IPS DF 6.9 (cell line): ENCODE data around the gene RRAD.
"Not testable (repeated sequence)": the region's sequence is repeated elsewhere in the genome, so short reads cannot be mapped to it uniquely, and the experiment has no call there.

Experiments used
- DNase-seq: peaks from one replicate; pipeline ENCODE4 v3.0.0-alpha.2; 2013; ENCODE audit warnings: low read depth, low spot score
- H3K27ac ChIP-seq: one replicate; pipeline ENCODE4 v1.5.1; 2013; ENCODE audit warnings: low read length, control low read depth
- H3K27me3 ChIP-seq: 2 replicates; pipeline ENCODE4 v1.6.1; 2013; ENCODE audit warnings: mild to moderate bottlenecking, low read length; ENCODE audit not compliant: control insufficient read depth, insufficient read depth
- H3K36me3 ChIP-seq: 2 replicates; pipeline ENCODE4 v1.6.1; 2013; ENCODE audit warnings: low read length; ENCODE audit not compliant: control insufficient read depth, insufficient read depth
- H3K4me1 ChIP-seq: 2 replicates; pipeline ENCODE4 v1.6.1; 2013; ENCODE audit warnings: low read length; ENCODE audit not compliant: control insufficient read depth, insufficient read depth
- H3K4me3 ChIP-seq: 2 replicates; pipeline ENCODE4 v1.5.1; 2013; ENCODE audit warnings: mild to moderate bottlenecking, low read length
- H3K9me3 ChIP-seq: 2 replicates; pipeline ENCODE4 v1.6.1; 2013; ENCODE audit warnings: low read length, inconsistent platforms; ENCODE audit not compliant: control insufficient read depth, insufficient read depth
- WGBS: extraction: QIAGEN DNeasy Blood & Tissue Kit; methylation state at CpG from one replicate; pipeline ENCODE4 v1.1.7; 2013; ENCODE audit warnings: mixed read lengths, missing lambda C conversion rate; ENCODE audit not compliant: insufficient read length, insufficient coverage; 5-methylcytosine and 5-hydroxymethylcytosine counted together

Gene RRAD

GRCh38 chr16:66900721-66901441 is 24.5 kb downstream of the RRAD start:
- DNase-seq, result no peak
- Histone ChIP-seq H3K36me3 (no peaks in the 10 kb centered on the region), H3K27me3 (no peaks in the 10 kb centered on the region), H3K4me3 (no peak overlapping the region), H3K9me3 (no peaks in the 10 kb centered on the region), H3K27ac (no peak overlapping the region), H3K4me1 (peaks cover 3% of the 10 kb centered on the region; the same call in 1 of the 2 replicates)
- no CpG with 5 or more reads among the region's 7 CpGs for WGBS

GRCh38 chr16:66899945-66900710 is 25.2 kb downstream of the RRAD start:
- no CpG with 5 or more reads among the region's 9 CpGs for WGBS
- H3K27ac ChIP-seq, result no peak overlapping the region
- H3K4me3 ChIP-seq, result no peak overlapping the region
- H3K9me3 ChIP-seq, result no peaks in the 10 kb centered on the region
- H3K36me3 ChIP-seq, result no peaks in the 10 kb centered on the region
- DNase-seq, result no peak
- H3K27me3 ChIP-seq, result no peaks in the 10 kb centered on the region
- H3K4me1 ChIP-seq, result peaks cover 1% of the 10 kb centered on the region; the same call in 1 of the 2 replicates

GRCh38 chr16:66899310-66899944 is 25.9 kb downstream of the RRAD start:
- no CpG with 5 or more reads among the region's 6 CpGs for WGBS
- Histone ChIP-seq H3K9me3 (no peaks in the 10 kb centered on the region), H3K4me3 (no peak overlapping the region), H3K36me3 (no peaks in the 10 kb centered on the region), H3K27me3 (no peaks in the 10 kb centered on the region), H3K27ac (no peak overlapping the region), H3K4me1 (peaks cover 1% of the 10 kb centered on the region; the same call in 1 of the 2 replicates)
- no peak for DNase-seq

GRCh38 chr16:66898933-66899309 is 26.4 kb downstream of the RRAD start:
- no CpG with 5 or more reads among the region's 2 CpGs for WGBS
- no peak overlapping the region for H3K4me3 ChIP-seq
- H3K27ac ChIP-seq, result no peak overlapping the region
- H3K27me3 ChIP-seq, result no peaks in the 10 kb centered on the region
- peaks cover 1% of the 10 kb centered on the region; the same call in 1 of the 2 replicates for H3K4me1 ChIP-seq
- H3K36me3 ChIP-seq, result no peaks in the 10 kb centered on the region
- no peaks in the 10 kb centered on the region for H3K9me3 ChIP-seq
- no peak for DNase-seq

GRCh38 chr16:66898207-66898606 is 27.1 kb downstream of the RRAD start:
- H3K27me3 ChIP-seq, result no peaks in the 10 kb centered on the region
- H3K27ac ChIP-seq, result no peak overlapping the region
- no CpG with 5 or more reads among the region's 3 CpGs for WGBS
- H3K9me3 ChIP-seq, result no peaks in the 10 kb centered on the region
- H3K4me1 ChIP-seq, result peaks cover 1% of the 10 kb centered on the region; the same call in 1 of the 2 replicates
- H3K4me3 ChIP-seq, result no peak overlapping the region
- DNase-seq, result no peak
- H3K36me3 ChIP-seq, result no peaks in the 10 kb centered on the region

- H3K36me3 ChIP-seq, H3K9me3 ChIP-seq, H3K4me1 ChIP-seq, H3K27ac ChIP-seq, H3K4me3 ChIP-seq, H3K27me3 ChIP-seq, DNase-seq: not testable (repeated sequence)
- WGBS, result no CpG with 5 or more reads among the region's 5 CpGs
These were observed 28.7 kb downstream of the RRAD start for GRCh38 chr16:66896682-66897081.

GRCh38 chr16:66895999-66896398 is 29.3 kb downstream of the RRAD start:
- Histone ChIP-seq H3K36me3 (no peaks in the 10 kb centered on the region), H3K9me3 (no peaks in the 10 kb centered on the region), H3K4me3 (no peak overlapping the region), H3K4me1 (peaks cover 1% of the 10 kb centered on the region; the same call in 1 of the 2 replicates), H3K27me3 (no peaks in the 10 kb centered on the region), H3K27ac (no peak overlapping the region)
- no CpG with 5 or more reads among the region's 3 CpGs for WGBS
- no peak for DNase-seq

- no peaks in the 10 kb centered on the region for H3K36me3 ChIP-seq
- H3K27ac ChIP-seq, result no peak overlapping the region
- H3K4me3 ChIP-seq, result no peak overlapping the region
- no peaks in the 10 kb centered on the region for H3K9me3 ChIP-seq
- no CpG with 5 or more reads among the region's 5 CpGs for WGBS
- no peaks in the 10 kb centered on the region for H3K27me3 ChIP-seq
- H3K4me1 ChIP-seq, result peaks cover 1% of the 10 kb centered on the region; the same call in 1 of the 2 replicates
- no peak for DNase-seq
These were observed 29.7 kb downstream of the RRAD start for GRCh38 chr16:66895689-66895979.

- H3K4me1 ChIP-seq, result peaks cover 1% of the 10 kb centered on the region; the same call in 1 of the 2 replicates
- WGBS, result no CpG with 5 or more reads among the region's 11 CpGs
- no peak for DNase-seq
- no peak overlapping the region for H3K4me3 ChIP-seq
- H3K27ac ChIP-seq, result no peak overlapping the region
- no peaks in the 10 kb centered on the region for H3K36me3 ChIP-seq
- no peaks in the 10 kb centered on the region for H3K27me3 ChIP-seq
- no peaks in the 10 kb centered on the region for H3K9me3 ChIP-seq
These were observed 30.2 kb downstream of the RRAD start for GRCh38 chr16:66894948-66895688.

- H3K9me3 ChIP-seq, result no peaks in the 10 kb centered on the region
- no CpG with 5 or more reads among the region's 2 CpGs for WGBS
- no peaks in the 10 kb centered on the region for H3K27me3 ChIP-seq
- no peak for DNase-seq
- no peaks in the 10 kb centered on the region for H3K4me1 ChIP-seq
- H3K36me3 ChIP-seq, result no peaks in the 10 kb centered on the region
- no peak overlapping the region for H3K4me3 ChIP-seq
- no peak overlapping the region for H3K27ac ChIP-seq
These were observed 31.3 kb downstream of the RRAD start for GRCh38 chr16:66894055-66894454.
